Endothelial cell of umbilical vein (primary cell): ENCODE data around the gene MEF2A. TPM values are rescaled to one million over a fixed set of nuclear protein-coding genes. Genes with fewer than 3 reads are reported as not detected.

Experiments used
- BruUV-seq: library from RNA; stranded (reverse); fragments of 400-500 nt; replicated peaks from 2 replicates; lab custom pipeline; 2021; lab: Mats Ljungman, UMichigan
- CTCF ChIA-PET: fragments of 300-600, 350-600 bp; sonication (Branson Sonifier 250); formaldehyde crosslinking; loops from one replicate; lab custom pipeline; 2021; ENCODE audit warnings: antibody characterized with exemption, inconsistent platforms; lab: Charles Lee
- POLR2A ChIA-PET: fragments of 300-600, 350-600 bp; sonication (Branson Sonifier 250); formaldehyde crosslinking; loops from one replicate; lab custom pipeline; 2021; ENCODE audit warnings: antibody characterized with exemption, inconsistent platforms; lab: Charles Lee
- DNase-seq: peaks from one replicate; pipeline ENCODE4 v3.0.0-alpha.2; 2011; ENCODE audit warnings: low read depth, low spot score
- FAIRE-seq: peaks from 2 replicates; lab custom pipeline; 2011; peaks lifted over from hg19 to GRCh38; lab: Jason Lieb, UNC
- H2AFZ ChIP-seq: 2 replicates; pipeline ENCODE4 v1.6.0; 2012; ENCODE audit warnings: low read depth, low read length, control low read depth, inconsistent platforms
- H3K27ac ChIP-seq: 2 replicates; pipeline ENCODE4 v1.5.1; 2011; ENCODE audit warnings: low read depth, mild to moderate bottlenecking, control low read depth, low read length, moderate library complexity; ENCODE audit not compliant: insufficient read depth
- H3K27me3 ChIP-seq, 2 experiments: 2 replicates each; pipeline versions ENCODE4 v1.6.0 to v1.6.1; 2011; ENCODE audit warnings: low read length in 2 of 2, mixed read lengths in 1 of 2; ENCODE audit not compliant: control insufficient read depth in 2 of 2, insufficient read depth in 2 of 2
- H3K36me3 ChIP-seq, 2 experiments: 2 replicates in 1 of 2; 3 replicates in 1 of 2; pipeline ENCODE4 v1.5.1; 2011; ENCODE audit warnings: low read length in 2 of 2, mild to moderate bottlenecking in 1 of 2, moderate library complexity in 1 of 2; ENCODE audit not compliant: control insufficient read depth in 2 of 2, insufficient read depth in 2 of 2; ENCODE audit errors: extremely low read depth in 1 of 2
- H3K4me1 ChIP-seq: 3 replicates; pipeline ENCODE4 v1.5.1; 2011; ENCODE audit warnings: mild to moderate bottlenecking, low read length; ENCODE audit not compliant: control insufficient read depth, insufficient read depth; ENCODE audit errors: extremely low read depth
- H3K4me2 ChIP-seq: 2 replicates; pipeline ENCODE4 v1.6.1; 2011; ENCODE audit warnings: low read length, control low read depth, mixed read lengths; ENCODE audit not compliant: insufficient read depth
- H3K4me3 ChIP-seq, 3 experiments: fragments of 200-600 bp in 1 of 3; sonication (generic), shearing (Covaris generic) in 1 of 3; replicated peaks in 1 of 3; 2 replicates each; pipeline ENCODE4 v1.5.1; 2011 to 2016; ENCODE audit warnings: control low read depth in 3 of 3, low read length in 3 of 3, mild to moderate bottlenecking in 2 of 3, inconsistent platforms in 1 of 3, low read depth in 1 of 3, moderate library complexity in 1 of 3; ENCODE audit not compliant: insufficient read depth in 1 of 3
- H3K79me2 ChIP-seq: 2 replicates; pipeline ENCODE4 v1.6.0; 2012; ENCODE audit warnings: low read length, inconsistent platforms; ENCODE audit not compliant: control insufficient read depth, insufficient read depth
- H3K9ac ChIP-seq: replicated peaks from 2 replicates; pipeline ENCODE3; 2011; ENCODE audit warnings: low read length, control low read depth; ENCODE audit not compliant: insufficient read depth; ENCODE audit errors: extremely low read depth
- H3K9me1 ChIP-seq: replicated peaks from 3 replicates; pipeline ENCODE4 v1.6.0; 2011; ENCODE audit warnings: mild to moderate bottlenecking, low read length; ENCODE audit not compliant: control insufficient read depth, insufficient read depth; ENCODE audit errors: extremely low read depth
- H3K9me3 ChIP-seq: replicated peaks from 2 replicates; pipeline ENCODE4 v1.5.1; 2012; ENCODE audit warnings: low read length, inconsistent platforms; ENCODE audit not compliant: control insufficient read depth, insufficient read depth
- H4K20me1 ChIP-seq: replicated peaks from 2 replicates; pipeline ENCODE3; 2011; ENCODE audit warnings: mild to moderate bottlenecking, low read length; ENCODE audit not compliant: control insufficient read depth, insufficient read depth; ENCODE audit errors: extremely low read depth
- EZH2 ChIP-seq: IDR thresholded peaks from 2 replicates; pipeline ENCODE4 v1.6.1; 2012; ENCODE audit warnings: borderline replicate concordance, low read depth, mild to moderate bottlenecking, moderate library complexity, low read length, inconsistent platforms; ENCODE audit not compliant: severe bottlenecking
- FOS ChIP-seq: IDR thresholded peaks from 2 replicates; pipeline ENCODE4 v1.6.1; 2011; ENCODE audit warnings: mild to moderate bottlenecking, low read length, moderate library complexity, borderline replicate concordance; ENCODE audit not compliant: insufficient read depth
- GATA2 ChIP-seq: IDR thresholded peaks from 2 replicates; pipeline ENCODE4 v1.7.0; 2011; ENCODE audit warnings: low read depth, mild to moderate bottlenecking, moderate library complexity, mixed read lengths, low read length; ENCODE audit not compliant: insufficient read length, insufficient read depth
- JUN ChIP-seq: IDR thresholded peaks from 2 replicates; pipeline ENCODE4 v1.6.1; 2011; ENCODE audit warnings: borderline replicate concordance, low read depth; ENCODE audit not compliant: insufficient read length, insufficient read depth
- MYC ChIP-seq: IDR thresholded peaks from one replicate; pipeline ENCODE4 v1.6.1; 2011; ENCODE audit warnings: mild to moderate bottlenecking, low read depth, low read length
- POLR2A ChIP-seq: IDR thresholded peaks from 2 replicates; pipeline ENCODE4 v1.6.1; 2012; ENCODE audit warnings: low read depth, mild to moderate bottlenecking, control low read depth, low read length
- POLR2AphosphoS5 ChIP-seq: IDR thresholded peaks from 2 replicates; pipeline ENCODE4 v1.6.1; 2012; ENCODE audit warnings: low read depth, mild to moderate bottlenecking, control low read depth, low read length, moderate library complexity; ENCODE audit not compliant: insufficient read depth
- dilution Hi-C: fragments of 300-500 bp; cut with MboI; formaldehyde crosslinking; loops from one replicate; pipeline ENCODE4 v1.15.0; 2019; ENCODE audit warnings: low sequenced_read_pairs; ENCODE audit not compliant: extremely low pct_ligation_motif_present
- intact Hi-C: fragments of 100-400 bp; cut with micrococcal nuclease; formaldehyde crosslinking; loops from one replicate; pipeline ENCODE4 v1.10.0; 2022
- polyA plus RNA-seq, 4 experiments: library from polyadenylated mRNA; depleted of rRNA in 3 of 4; stranded (reverse) in 3 of 4; unstranded in 1 of 4; fragments of >200 nt; gene quantifications; 2 replicates each; pipeline versions ENCODE4 v1.2.1 to v1.2.3, GENCODE V29; 2011 to 2012; ENCODE audit warnings: missing spikeins in 1 of 4
- total RNA-seq: library from RNA; stranded (reverse); gene quantifications from 2 replicates; pipeline ENCODE4 v1.2.3, GENCODE V29; 2021
- TF ChIP-seq, protein P1 (sequence below): IDR thresholded peaks from 2 replicates; pipeline ENCODE4 v1.6.1; 2011; ENCODE audit not compliant: insufficient read depth, insufficient read length
- TF ChIP-seq, protein P2 (sequence below), 2 donors: IDR thresholded peaks; 1 replicate in 1 of 2; 2 replicates in 1 of 2; pipeline ENCODE4 v1.5.1; 2011; ENCODE audit warnings: low read length in 2 of 2, mild to moderate bottlenecking in 2 of 2, moderate library complexity in 2 of 2, control low read depth in 1 of 2, inconsistent platforms in 1 of 2, low read depth in 1 of 2; ENCODE audit not compliant: insufficient read depth in 1 of 2; ENCODE audit errors: extremely low read depth in 1 of 2

MEF2A gene
- total and polyA plus RNA-seq, 2 donors (not counting 3 experiments of a cell fraction or from before 2014, with no cell fraction given) = 38.0 to 45.3 TPM

DNA sequence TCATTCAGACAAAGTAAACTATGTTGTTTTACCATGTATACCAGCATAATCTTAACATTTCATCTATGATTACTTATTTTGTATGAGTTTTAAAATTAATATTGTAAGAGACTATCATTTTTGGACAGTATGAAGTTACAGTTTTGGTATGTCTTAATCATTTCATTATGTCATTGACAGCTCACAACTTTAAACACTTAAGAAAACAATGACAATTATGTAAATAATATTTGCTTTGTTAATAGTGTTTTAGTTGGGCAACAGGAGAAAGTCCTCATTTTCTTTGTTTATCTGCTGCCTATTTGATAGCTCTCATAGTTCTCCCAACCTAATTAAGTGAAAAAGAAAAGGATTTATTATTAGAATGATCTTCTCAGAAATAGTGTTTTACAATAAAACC lies 80.2 kb downstream of the MEF2A start:
- no peak overlapping the region for H3K4me3 ChIP-seq
- FAIRE-seq = no peak
- TF ChIP-seq GATA2 = no peak
- TF ChIP-seq, protein P1, sequence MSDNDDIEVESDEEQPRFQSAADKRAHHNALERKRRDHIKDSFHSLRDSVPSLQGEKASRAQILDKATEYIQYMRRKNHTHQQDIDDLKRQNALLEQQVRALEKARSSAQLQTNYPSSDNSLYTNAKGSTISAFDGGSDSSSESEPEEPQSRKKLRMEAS = no peak
- no peak for TF ChIP-seq MYC
- TF ChIP-seq POLR2AphosphoS5 = no peak
- no peak for TF ChIP-seq FOS
- TF ChIP-seq POLR2A = no peak
- TF ChIP-seq, protein P2, sequence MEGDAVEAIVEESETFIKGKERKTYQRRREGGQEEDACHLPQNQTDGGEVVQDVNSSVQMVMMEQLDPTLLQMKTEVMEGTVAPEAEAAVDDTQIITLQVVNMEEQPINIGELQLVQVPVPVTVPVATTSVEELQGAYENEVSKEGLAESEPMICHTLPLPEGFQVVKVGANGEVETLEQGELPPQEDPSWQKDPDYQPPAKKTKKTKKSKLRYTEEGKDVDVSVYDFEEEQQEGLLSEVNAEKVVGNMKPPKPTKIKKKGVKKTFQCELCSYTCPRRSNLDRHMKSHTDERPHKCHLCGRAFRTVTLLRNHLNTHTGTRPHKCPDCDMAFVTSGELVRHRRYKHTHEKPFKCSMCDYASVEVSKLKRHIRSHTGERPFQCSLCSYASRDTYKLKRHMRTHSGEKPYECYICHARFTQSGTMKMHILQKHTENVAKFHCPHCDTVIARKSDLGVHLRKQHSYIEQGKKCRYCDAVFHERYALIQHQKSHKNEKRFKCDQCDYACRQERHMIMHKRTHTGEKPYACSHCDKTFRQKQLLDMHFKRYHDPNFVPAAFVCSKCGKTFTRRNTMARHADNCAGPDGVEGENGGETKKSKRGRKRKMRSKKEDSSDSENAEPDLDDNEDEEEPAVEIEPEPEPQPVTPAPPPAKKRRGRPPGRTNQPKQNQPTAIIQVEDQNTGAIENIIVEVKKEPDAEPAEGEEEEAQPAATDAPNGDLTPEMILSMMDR (IDR thresholded peaks at IDR 0.05; ENCODE audit: extremely low read depth in 1 of 2, insufficient read depth in 1 of 2, low read depth in 1 of 2, low read length in 2 of 2) = no peak
- TF ChIP-seq JUN = no peak
- TF ChIP-seq EZH2 = no peak
- H3K27me3 ChIP-seq = no peaks in the 10 kb centered on the region
- intact Hi-C loops = no loop called here
- no peak overlapping the region for H3K27ac ChIP-seq
- H3K4me1 ChIP-seq = peaks cover under 1% of the 10 kb centered on the region
- no peak for DNase-seq
- dilution Hi-C loops = no loop called here
- peaks cover 0 to 3% of the 10 kb centered on the region in 2 experiments for H3K36me3 ChIP-seq
- H3K4me2 ChIP-seq = no peak overlapping the region
- ChIA-PET POLR2A (no interaction called here), CTCF (no interaction called here)
- BruUV-seq = no TSS peak
- H3K79me2 ChIP-seq = peaks cover 2% of the 10 kb centered on the region
- H4K20me1 ChIP-seq = no peaks in the 10 kb centered on the region
- H3K9me1 ChIP-seq = no peaks in the 10 kb centered on the region
- H3K9me3 ChIP-seq = no peaks in the 10 kb centered on the region
- no peak overlapping the region for H2AFZ ChIP-seq
- H3K9ac ChIP-seq = no peak overlapping the region
